Activated gamma-delta T cell (primary cell): Measurements from ENCODE around the gene STUB1.
A peak's percentile ranks its signal among the peaks of the same experiment; 100 is the strongest.

ENCODE experiments used
- DNase-seq: peaks from one replicate; lab custom pipeline; 2025; lab: John Stamatoyannopoulos, UW

STUB1 gene

GRCh38 chr16:694863-695354 is 14.7 kb downstream of the STUB1 start:
- no peak for DNase-seq

DNA sequence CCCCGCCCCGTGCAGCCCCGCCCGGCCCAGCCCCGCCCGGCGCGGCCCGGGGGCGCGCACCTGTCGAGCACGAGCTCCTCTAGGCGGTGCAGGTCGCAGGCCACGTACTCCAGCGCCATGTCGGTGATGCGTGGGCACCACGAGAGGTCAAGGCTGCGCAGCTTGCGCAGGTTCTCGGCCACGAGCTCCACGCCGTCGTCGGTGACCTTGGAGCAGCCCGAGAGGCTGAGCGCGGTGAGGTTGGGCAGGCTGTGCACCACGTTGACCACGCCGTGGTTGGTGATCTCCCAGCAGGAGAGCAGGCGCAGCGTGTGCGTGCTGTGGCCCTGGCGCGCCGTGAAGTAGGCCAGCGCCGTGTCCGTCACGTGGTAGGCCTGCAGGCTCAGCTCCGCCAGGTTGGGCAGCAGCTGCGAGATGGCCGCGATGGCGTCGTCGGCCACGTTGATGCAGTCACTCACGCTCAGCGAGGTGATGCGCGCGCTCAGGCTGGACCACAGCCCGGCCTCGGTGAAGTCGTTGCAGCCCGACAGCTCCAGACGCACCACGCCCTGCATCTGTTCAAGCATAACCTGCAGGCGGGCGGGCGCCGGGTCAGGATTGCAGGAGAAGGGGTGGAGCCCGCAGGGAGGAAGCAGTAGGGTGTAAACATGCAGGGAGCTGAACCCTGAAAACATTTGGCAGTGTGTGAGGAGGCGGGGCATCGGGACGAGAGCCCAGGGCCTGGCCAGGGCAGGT is 15.3 kb downstream of the STUB1 start:
- DNase-seq = no peak

DNA sequence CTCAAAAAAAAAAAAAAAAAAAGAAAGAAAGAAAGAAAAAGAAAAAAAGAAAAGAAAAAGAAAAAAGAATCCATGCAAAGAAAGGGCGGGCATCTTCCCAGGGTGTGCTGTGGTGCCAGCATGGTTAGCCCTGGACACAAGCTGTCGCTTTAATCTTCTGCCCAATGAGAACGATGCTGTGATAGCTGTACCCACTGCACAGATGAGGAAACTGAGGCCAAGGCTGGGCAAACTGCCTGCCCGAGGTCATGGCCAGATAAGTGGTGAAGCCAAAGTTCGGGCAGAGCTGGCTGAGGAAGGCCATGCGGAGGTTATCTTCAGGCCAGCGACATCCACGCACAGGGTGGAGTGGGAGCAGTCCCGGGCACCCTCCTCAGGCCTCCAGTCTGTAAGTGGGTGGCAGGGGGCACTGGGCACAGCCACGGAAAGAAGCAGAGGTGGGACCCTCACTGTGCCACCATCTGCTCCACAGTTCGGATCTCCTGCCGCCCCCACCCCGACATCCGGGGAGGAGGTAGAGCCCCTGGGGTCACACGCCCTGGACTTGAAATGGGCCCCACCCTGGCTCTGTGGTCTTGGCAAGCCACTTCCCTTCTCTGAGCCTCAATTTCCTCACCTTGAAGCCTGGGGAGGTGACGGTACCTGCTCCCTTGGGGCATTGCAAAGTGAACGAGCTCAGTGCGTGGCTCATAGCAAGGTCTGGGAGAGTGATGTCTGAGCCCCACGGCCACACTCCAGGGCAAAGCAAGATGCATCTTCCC is 18.9 kb downstream of the STUB1 start:
- no peak for DNase-seq

DNA sequence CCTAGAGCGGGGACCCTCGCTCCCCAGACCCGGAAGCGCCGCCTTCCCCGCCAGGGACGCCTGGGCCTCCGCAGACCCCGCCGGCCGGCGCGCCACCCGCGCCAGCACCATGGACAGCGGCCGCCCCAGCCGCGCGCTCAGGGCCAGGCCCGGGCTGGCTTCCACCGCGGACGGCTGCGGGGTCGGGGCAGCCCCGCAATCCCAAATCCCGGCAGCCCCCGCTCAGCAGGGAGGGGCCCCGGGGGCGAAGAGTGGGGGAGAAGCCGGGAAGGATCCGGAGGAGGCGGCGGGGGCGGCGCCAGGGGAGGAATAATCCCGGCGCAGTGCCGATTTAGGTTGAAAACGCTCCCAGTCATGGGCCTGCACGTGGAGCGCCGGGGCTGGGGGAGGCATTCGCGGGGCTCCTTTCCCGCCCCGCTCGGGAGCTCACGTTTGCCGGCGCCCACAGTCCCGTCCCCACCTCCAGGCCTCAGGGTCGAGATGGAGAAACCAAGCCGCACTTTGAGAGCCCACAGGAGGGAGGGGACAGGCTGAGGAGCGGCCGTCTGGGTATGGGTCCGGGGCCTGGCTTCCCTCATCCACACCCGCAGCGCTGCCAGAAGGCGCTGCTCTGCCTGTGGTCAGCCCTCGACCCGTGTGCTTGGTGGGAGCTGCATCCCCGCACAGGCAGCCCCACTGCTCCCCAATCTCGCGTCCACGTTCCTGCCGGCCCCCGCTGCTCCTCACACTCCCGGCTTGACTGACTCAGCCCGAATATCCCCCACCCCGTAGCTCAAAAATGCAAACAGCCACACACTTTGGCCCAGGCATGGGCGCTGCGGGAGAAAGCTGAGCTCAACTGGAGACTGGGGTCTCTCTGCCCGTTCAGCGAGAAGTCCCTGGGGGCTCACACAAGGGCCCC is 20.7 kb downstream of the STUB1 start:
- DNase-seq = no peak

DNA sequence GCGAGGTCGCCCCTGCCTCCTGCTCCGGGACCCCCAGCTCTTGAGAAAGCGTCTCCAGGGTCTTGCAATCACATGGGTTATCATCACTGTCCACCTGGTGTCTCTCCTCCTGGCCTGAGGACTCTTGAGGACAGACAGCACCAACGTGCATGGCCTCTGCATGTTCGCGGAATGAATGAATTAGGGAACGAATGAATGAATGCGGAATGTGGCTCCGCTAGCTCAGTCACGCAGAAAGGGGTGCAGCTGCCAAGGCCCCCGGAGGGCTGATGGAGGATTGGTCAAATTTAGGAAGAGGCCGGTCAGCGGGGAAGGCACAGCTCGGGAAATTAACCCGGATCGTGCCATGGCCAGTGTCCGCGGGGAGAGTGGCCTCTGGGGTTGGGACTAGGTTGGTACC is 22.1 kb downstream of the STUB1 start:
- DNase-seq = no peak

- DNase-seq = no peak
Measured at GRCh38 chr16:703406-703805, 23.2 kb downstream of the STUB1 start.

DNA sequence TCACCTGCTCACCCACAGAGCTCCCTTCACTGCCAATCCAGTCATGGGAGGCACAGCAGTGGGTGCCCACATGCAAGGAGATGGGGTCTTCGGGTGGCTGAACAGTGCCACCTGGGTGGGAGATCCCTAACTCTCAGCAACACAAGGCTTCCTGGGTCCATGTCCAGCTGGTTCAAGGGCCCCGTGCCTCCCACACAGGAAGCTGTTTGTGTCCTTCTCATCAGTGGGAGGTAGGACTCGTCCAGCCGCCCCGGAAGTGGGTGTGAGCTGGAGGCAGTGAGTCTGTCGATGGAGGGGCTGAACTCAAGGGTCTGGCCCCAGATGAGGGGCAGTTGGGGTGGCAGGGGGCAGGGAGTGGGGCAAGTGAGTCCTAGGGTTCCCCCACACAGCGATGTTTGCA is 23.8 kb downstream of the STUB1 start:
- DNase-seq = no peak

- no peak for DNase-seq
Measured at GRCh38 chr16:704552-705380, 24.6 kb downstream of the STUB1 start.

DNA sequence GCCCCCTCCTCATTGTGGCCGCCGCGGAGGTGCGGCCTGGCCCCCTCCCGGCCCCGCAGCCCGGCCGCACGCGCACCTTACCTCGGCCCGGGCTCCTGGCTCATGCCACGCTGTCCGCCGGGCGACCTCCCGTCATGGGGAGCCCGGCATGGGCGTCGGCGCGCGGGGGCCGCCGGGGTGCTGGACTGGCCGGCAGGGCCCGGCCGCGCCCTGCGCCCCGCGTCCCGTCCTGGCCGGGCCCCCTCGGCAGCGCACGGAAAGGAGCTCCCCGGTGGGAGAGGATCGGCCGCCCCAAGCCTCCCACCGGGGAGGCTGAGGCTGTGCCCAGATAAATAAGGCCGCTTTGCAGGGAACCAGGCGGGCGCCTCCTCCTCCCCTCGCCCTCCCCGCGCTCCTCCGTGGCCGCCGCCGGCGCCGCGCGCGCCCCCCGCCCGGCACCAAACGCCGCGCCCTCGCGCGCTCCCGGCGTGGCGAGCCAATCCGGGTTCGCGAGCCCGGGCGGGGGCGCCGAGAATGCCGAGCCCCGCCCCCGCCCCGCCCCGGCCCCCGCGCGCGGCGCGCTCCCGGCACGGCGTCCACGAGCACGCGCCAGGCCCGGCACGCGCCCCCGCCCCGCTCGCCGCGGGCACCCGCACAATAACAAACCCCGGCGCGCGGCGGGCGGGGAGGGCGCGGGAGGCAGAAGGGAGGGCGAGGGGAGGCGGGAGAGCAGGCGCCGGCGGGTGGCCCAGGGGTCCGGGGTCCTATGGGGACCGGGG is 25.4 kb downstream of the STUB1 start, which contains the start of gene FBXL16:
FBXL16 (minus strand) TSS at position 371 of the 758 bp plus-strand sequence. CDS start 8,396 bp downstream, outside the sequence.
- no peak for DNase-seq

DNA sequence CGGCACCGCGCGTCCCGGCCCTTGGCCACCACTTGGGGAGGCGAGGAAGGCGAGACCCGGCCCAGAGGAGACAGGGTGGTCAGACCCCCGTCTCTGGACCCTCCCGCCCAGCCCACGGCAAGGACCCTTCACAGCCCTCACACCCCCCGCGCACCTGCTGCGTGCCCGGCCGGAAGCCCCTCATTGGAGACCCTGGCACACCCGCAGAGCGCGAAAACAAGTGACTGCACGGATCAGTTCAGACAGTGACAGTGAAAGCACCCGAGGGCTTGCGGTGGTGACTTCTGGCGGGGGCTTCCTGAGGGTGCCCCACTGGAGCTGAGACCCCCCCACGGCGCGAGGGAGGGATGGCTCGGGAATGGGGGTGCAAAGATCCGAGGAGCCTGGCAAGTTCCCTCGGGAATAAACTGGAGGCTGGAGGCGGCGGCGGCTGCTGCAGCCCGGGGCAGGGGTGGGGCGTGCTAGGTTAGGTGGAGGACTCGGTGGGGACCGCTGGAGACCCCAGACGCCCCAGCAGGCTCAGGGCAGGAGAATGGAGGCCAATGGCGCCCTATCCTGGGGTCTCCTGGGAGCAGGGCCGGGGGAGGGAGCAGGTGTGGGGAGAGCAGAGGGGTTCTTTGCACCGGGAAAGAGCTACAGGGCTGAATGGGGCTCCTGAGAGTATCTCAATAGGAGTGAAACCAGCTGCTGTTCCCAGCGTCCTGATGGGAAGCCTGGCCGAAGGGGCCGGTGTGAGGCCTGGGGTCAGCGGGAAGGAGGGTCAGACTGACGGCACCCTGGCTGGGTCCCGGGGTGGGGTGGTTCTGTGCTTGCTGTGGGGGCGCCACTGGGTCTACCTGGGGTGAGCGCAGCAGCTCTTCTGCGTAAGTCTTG is 26.2 kb downstream of the STUB1 start:
- DNase-seq = no peak

DNA sequence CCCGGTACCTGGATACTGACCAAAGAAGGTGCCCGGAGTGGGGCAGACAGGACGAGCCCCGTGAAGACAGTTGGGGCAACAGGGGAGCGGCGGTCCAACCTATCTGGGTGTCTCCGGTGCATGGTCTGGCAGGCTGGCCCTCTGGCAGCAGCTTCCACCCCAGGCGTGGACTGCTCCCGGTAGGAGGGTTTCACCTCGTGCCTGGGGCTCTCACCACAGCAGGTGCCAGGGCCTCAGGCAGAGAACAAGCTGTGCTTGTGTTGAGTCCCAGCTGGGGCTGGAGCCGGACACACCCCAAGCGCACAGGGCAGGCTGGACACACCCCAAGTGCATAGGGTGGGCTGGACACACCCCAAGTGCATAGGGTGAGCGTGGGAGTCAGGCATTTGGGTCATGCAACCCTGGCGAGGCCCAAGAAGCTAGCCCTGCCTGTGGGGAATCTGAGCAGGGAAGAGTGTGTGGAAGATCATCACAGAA is 26.9 kb downstream of the STUB1 start:
- DNase-seq = no peak

DNA sequence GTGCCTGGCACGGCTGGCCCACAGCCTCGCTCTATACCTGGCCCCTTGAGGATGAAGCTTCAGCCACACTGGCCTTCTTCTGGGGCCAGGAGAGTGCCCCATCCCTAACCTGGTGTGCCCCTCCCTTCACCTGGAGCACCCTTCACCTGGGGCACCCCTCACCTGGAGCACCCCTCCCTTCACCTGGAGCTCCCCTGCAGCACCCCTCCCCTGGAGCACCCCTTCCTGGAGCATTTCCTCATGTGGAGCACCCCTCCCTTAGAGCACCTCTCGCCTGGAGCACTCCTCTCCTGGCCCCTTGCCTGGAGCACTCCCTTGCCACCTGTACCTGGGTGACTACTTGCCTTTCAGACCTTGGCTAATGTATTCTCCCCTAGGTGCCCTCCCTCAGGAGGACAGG is 27.8 kb downstream of the STUB1 start:
- no peak for DNase-seq

GRCh38 chr16:708959-709358 is 28.7 kb downstream of the STUB1 start:
- no peak for DNase-seq

GRCh38 chr16:709566-710499 is 29.6 kb downstream of the STUB1 start:
- DNase-seq = no peak

- DNase-seq = no peak
Measured at GRCh38 chr16:710500-711075, 30.4 kb downstream of the STUB1 start.

GRCh38 chr16:711084-711483 is 30.9 kb downstream of the STUB1 start:
- DNase-seq = no peak

DNA sequence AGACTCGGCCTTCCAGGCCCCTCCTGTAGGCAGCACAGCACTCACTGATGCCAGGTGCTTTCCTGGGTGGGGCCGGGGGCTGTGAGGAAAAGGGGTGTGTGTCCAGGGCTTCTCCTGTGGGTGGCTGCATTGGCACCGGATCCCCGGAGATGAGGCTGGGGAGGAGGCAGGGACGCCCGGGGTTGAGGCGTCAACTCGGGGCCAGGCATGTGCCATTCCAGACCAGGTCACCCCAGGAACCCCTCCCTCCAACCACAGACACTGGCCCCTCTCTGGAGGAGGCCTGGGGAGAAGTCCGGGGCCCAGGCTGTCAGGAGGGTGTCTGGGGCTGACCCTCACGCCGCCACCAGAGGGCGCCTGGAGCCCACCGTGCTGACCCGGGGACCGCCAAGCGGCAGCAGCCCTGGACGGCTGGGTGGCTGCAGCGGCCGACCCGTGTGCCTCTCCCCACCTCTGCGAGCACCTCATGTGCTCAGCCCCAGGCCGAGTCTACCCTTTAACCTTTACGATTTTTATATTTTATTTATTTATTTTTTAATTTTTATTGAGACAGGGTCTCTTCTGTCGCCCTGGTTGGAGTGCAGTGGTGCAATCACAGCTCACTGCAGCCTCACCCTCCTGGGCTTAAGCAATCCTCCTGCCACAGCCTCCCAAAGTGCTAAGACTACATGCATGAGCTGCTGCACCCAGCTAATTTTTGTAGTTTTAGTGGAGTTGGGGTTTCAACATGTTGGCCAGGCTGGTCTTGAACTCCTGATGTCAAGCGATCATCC is 31.5 kb downstream of the STUB1 start:
- DNase-seq = peak; percentile 64
